HL-60 (cell line): Measurements from ENCODE around the gene IQSEC1.

Experiments used
- CTCF ChIP-seq: IDR thresholded peaks from one replicate; pipeline ENCODE4 v1.5.1; 2011; ENCODE audit warnings: low read length, control low read depth, inconsistent platforms; ENCODE audit not compliant: insufficient read depth
- GABPA ChIP-seq: IDR thresholded peaks from 2 replicates; pipeline ENCODE4 v1.6.1; 2012; ENCODE audit warnings: low read depth
- POLR2AphosphoS5 ChIP-seq: IDR thresholded peaks from 2 replicates; pipeline ENCODE4 v1.6.1; 2012; ENCODE audit warnings: low read depth

- TF ChIP-seq POLR2AphosphoS5 (no peak), CTCF (no peak), GABPA (no peak)
Observed at GRCh38 chr3:13071695-13072094, 1.5 kb downstream of the IQSEC1 start.
